Smooth muscle cell of the brain vasculature (primary cell): ENCODE results near the gene MOB1A.
A peak's percentile ranks its signal among the peaks of the same experiment; 100 is the strongest.
"Not testable (repeated sequence)": the region's sequence is repeated elsewhere in the genome, so short reads cannot be mapped to it uniquely, and the experiment has no call there.

ENCODE experiments used
- DNase-seq: peaks from one replicate; pipeline ENCODE4 v3.0.0-alpha.2; 2012; ENCODE audit warnings: low read depth, low spot score

Gene MOB1A

GRCh38 chr2:74178211-74179062 lies at the start of gene MOB1A:
Gene MOB1A, minus strand, starts transcription at chr2:74178879. Its CDS starts 205 bp downstream, at chr2:74178674.
- DNase-seq = peak; percentile 93

- DNase-seq = no peak
Observed at GRCh38 chr2:74227646-74228045, 49.0 kb upstream of the MOB1A start.

GRCh38 chr2:74226648-74227213 lies 48.1 kb upstream of the MOB1A start:
- no peak for DNase-seq

GRCh38 chr2:74225698-74226459 lies 47.2 kb upstream of the MOB1A start:
- no peak for DNase-seq

GRCh38 chr2:74223941-74224770 lies 45.5 kb upstream of the MOB1A start:
- no peak for DNase-seq

- no peak for DNase-seq
Observed at GRCh38 chr2:74222300-74222650, 43.6 kb upstream of the MOB1A start.

- no peak for DNase-seq
Observed at GRCh38 chr2:74221604-74222299, 43.1 kb upstream of the MOB1A start.

GRCh38 chr2:74221091-74221490 lies 42.4 kb upstream of the MOB1A start:
- no peak for DNase-seq

- DNase-seq = no peak
Observed at GRCh38 chr2:74219846-74220486, 41.3 kb upstream of the MOB1A start.

- no peak for DNase-seq
Observed at GRCh38 chr2:74216642-74217041, 38.0 kb upstream of the MOB1A start.

GRCh38 chr2:74215771-74216170 lies 37.1 kb upstream of the MOB1A start:
- not testable (repeated sequence) for DNase-seq

GRCh38 chr2:74212702-74213410 lies 34.2 kb upstream of the MOB1A start:
- no peak for DNase-seq

GRCh38 chr2:74206180-74206688 lies 27.6 kb upstream of the MOB1A start:
- DNase-seq = peak; percentile 20

- DNase-seq = no peak
Observed at GRCh38 chr2:74205596-74205995, 26.9 kb upstream of the MOB1A start.

GRCh38 chr2:74205113-74205512 lies 26.4 kb upstream of the MOB1A start:
- no peak for DNase-seq

- no peak for DNase-seq
Observed at GRCh38 chr2:74204436-74204835, 25.8 kb upstream of the MOB1A start.

GRCh38 chr2:74201596-74201995 lies 22.9 kb upstream of the MOB1A start:
- no peak for DNase-seq

- DNase-seq = no peak
Observed at GRCh38 chr2:74201196-74201595, 22.5 kb upstream of the MOB1A start.

GRCh38 chr2:74199871-74200305 lies 21.2 kb upstream of the MOB1A start:
- no peak for DNase-seq

GRCh38 chr2:74199275-74199701 lies 20.6 kb upstream of the MOB1A start:
- DNase-seq = no peak
